HCT116 (cell line): ENCODE measurements around the gene FOXC2. TPM values are rescaled to one million over a fixed set of nuclear protein-coding genes. Genes with fewer than 3 reads are reported as not detected.

Source experiments
- ATAC-seq: fragments of 200-7000 bp; cut with Tn5 transposase; 2 replicates; pipeline ENCODE4 v1.9.1; 2020; ENCODE audit warnings: mild to moderate bottlenecking, moderate library complexity
- BruUV-seq: library from RNA; stranded (reverse); fragments of 400-500 nt; replicated peaks from 2 replicates; lab custom pipeline; 2021; lab: Mats Ljungman, UMichigan
- CTCF ChIA-PET: fragments of 300-600 bp; sonication (Branson Sonifier 250); formaldehyde crosslinking; loops from one replicate; lab custom pipeline; 2021; ENCODE audit warnings: antibody characterized with exemption; lab: Charles Lee
- POLR2A ChIA-PET: fragments of 300-600, 350-600 bp; sonication (Branson Sonifier 250); formaldehyde crosslinking; loops from one replicate; lab custom pipeline; 2021; ENCODE audit warnings: antibody characterized with exemption; lab: Charles Lee
- RAD21 ChIA-PET, 2 experiments: fragments of 300-600 bp; sonication (Branson Sonifier 250); formaldehyde crosslinking; loops; one replicate each; lab custom pipeline; 2023; ENCODE audit warnings: low total read pairs in 2 of 2; ENCODE audit not compliant: uncharacterized antibody in 2 of 2, unreplicated experiment in 2 of 2, low non-redundant PET in 1 of 2; lab: Charles Lee
- DNase-seq: peaks from one replicate; pipeline ENCODE4 v3.0.0-alpha.2; 2010; ENCODE audit warnings: low read depth, low spot score
- H2AFZ ChIP-seq: fragments of 200-600 bp; shearing (Covaris generic), sonication (generic); 2 replicates; pipeline ENCODE4 v1.6.1; 2017; ENCODE audit warnings: low read depth, mixed run types, mixed read lengths, antibody characterized with exemption, low read length; ENCODE audit not compliant: poor library complexity, severe bottlenecking
- H3K27ac ChIP-seq: 2 replicates; pipeline ENCODE4 v1.5.1; 2012; ENCODE audit warnings: low read depth, low read length
- H3K27me3 ChIP-seq: fragments of 200-600 bp; sonication (generic); 2 replicates; pipeline ENCODE4 v1.6.1; 2016; ENCODE audit warnings: mixed run types, low read length, mixed read lengths; ENCODE audit not compliant: insufficient read depth
- H3K36me3 ChIP-seq, 2 experiments: fragments of 200-500 bp in 1 of 2; fragments of 200-600 bp in 1 of 2; sonication (Bioruptor generic) in 1 of 2; sonication (generic) in 1 of 2; 2 replicates each; pipeline versions ENCODE4 v1.5.1 to v1.6.1; 2014 to 2016; ENCODE audit warnings: low read length in 2 of 2, inconsistent platforms in 1 of 2, mixed read lengths in 1 of 2, mixed run types in 1 of 2; ENCODE audit not compliant: insufficient read depth in 2 of 2, control insufficient read depth in 1 of 2
- H3K4me1 ChIP-seq, 2 experiments: fragments of 200-600 bp in 1 of 2; sonication (generic) in 1 of 2; 2 replicates each; pipeline versions ENCODE4 v1.5.1 to v1.6.1; 2012 to 2017; ENCODE audit warnings: low read length in 2 of 2, inconsistent platforms in 1 of 2, mild to moderate bottlenecking in 1 of 2, mixed read lengths in 1 of 2, mixed run types in 1 of 2, moderate library complexity in 1 of 2; ENCODE audit not compliant: insufficient read depth in 2 of 2, control insufficient read depth in 1 of 2
- H3K4me2 ChIP-seq: fragments of 200-600 bp; sonication (generic); 2 replicates; pipeline ENCODE4 v1.6.1; 2017; ENCODE audit warnings: mixed run types, low read length, mixed read lengths
- H3K4me3 ChIP-seq, 2 experiments: fragments of 200-600 bp in 1 of 2; sonication (generic) in 1 of 2; replicated peaks in 1 of 2; 2 replicates each; pipeline ENCODE4 v1.5.1; 2011 to 2016; ENCODE audit warnings: low read length in 2 of 2, control low read depth in 1 of 2, low read depth in 1 of 2, mild to moderate bottlenecking in 1 of 2, mixed read lengths in 1 of 2, mixed run types in 1 of 2
- H3K79me2 ChIP-seq: fragments of 200-600 bp; sonication (generic); 2 replicates; pipeline ENCODE4 v1.6.1; 2017; ENCODE audit warnings: mild to moderate bottlenecking, mixed run types, low read length, moderate library complexity, mixed read lengths; ENCODE audit not compliant: insufficient read depth
- H3K9ac ChIP-seq: fragments of 200-600 bp; sonication (generic); 2 replicates; pipeline ENCODE4 v1.6.1; 2016; ENCODE audit warnings: low read length, mixed read lengths
- H3K9me2 ChIP-seq: fragments of 200-600 bp; sonication (generic), shearing (Covaris generic); 2 replicates; pipeline ENCODE4 v1.6.1; 2017; ENCODE audit warnings: mixed run types, mild to moderate bottlenecking, moderate library complexity; ENCODE audit not compliant: insufficient read depth
- H3K9me3 ChIP-seq, 2 experiments: fragments of 200-500 bp in 1 of 2; fragments of 200-600 bp in 1 of 2; sonication (Bioruptor generic) in 1 of 2; sonication (generic) in 1 of 2; 2 replicates each; pipeline ENCODE4 v1.6.1; 2014 to 2017; ENCODE audit warnings: low read length in 2 of 2, mixed read lengths in 2 of 2, inconsistent platforms in 1 of 2, low read depth in 1 of 2, mild to moderate bottlenecking in 1 of 2, mixed run types in 1 of 2, moderate library complexity in 1 of 2; ENCODE audit not compliant: control insufficient read depth in 1 of 2, insufficient read depth in 1 of 2
- H4K20me1 ChIP-seq: fragments of 200-600 bp; sonication (generic), shearing (Covaris generic); 2 replicates; pipeline ENCODE4 v1.6.1; 2017; ENCODE audit warnings: mixed run types, mild to moderate bottlenecking, moderate library complexity; ENCODE audit not compliant: insufficient read depth
- CTCF ChIP-seq, 3 experiments: fragments of 200-600 bp in 1 of 3; sonication (generic) in 1 of 3; IDR thresholded peaks in 2 of 3; conservative IDR thresholded peaks in 1 of 3; 2 replicates each; pipeline ENCODE4 v1.5.1; 2012 to 2017; ENCODE audit warnings: low read depth in 2 of 3, low read length in 2 of 3, antibody characterized with exemption in 1 of 3, borderline replicate concordance in 1 of 3, control low read depth in 1 of 3, mild to moderate bottlenecking in 1 of 3, mixed read lengths in 1 of 3, mixed run types in 1 of 3, moderate library complexity in 1 of 3; ENCODE audit not compliant: insufficient read depth in 1 of 3
- EGR1 ChIP-seq: IDR thresholded peaks from 2 replicates; pipeline ENCODE4 v1.6.1; 2012; ENCODE audit warnings: low read depth
- ELF1 ChIP-seq: IDR thresholded peaks from 2 replicates; pipeline ENCODE4 v1.6.1; 2012; ENCODE audit warnings: low read depth, borderline replicate concordance
- EZH2 ChIP-seq: fragments of 200-600 bp; sonication (generic); IDR thresholded peaks from 2 replicates; pipeline ENCODE4 v1.6.1; 2017; ENCODE audit warnings: antibody characterized with exemption, mixed run types
- EZH2phosphoT487 ChIP-seq: fragments of 200-600 bp; IDR thresholded peaks from 2 replicates; pipeline ENCODE4 v1.6.1; 2018; ENCODE audit warnings: antibody characterized with exemption, borderline replicate concordance
- FOSL1 ChIP-seq: IDR thresholded peaks from 2 replicates; pipeline ENCODE4 v1.6.1; 2012; ENCODE audit warnings: low read depth
- JUND ChIP-seq: IDR thresholded peaks from 2 replicates; pipeline ENCODE4 v1.6.1; 2012
- POLR2A ChIP-seq: IDR thresholded peaks from 2 replicates; pipeline ENCODE4 v1.7.0; 2011; ENCODE audit warnings: borderline replicate concordance; ENCODE audit not compliant: insufficient read depth, insufficient read length; ENCODE audit errors: extremely low read depth
- POLR2AphosphoS5 ChIP-seq: IDR thresholded peaks from 2 replicates; pipeline ENCODE4 v1.6.1; 2011; ENCODE audit warnings: mild to moderate bottlenecking, low read depth, low read length, moderate library complexity
- RAD21 ChIP-seq: IDR thresholded peaks from 2 replicates; pipeline ENCODE4 v1.6.1; 2012; ENCODE audit warnings: low read depth, mild to moderate bottlenecking
- REST ChIP-seq: IDR thresholded peaks from 2 replicates; pipeline ENCODE4 v1.6.1; 2012; ENCODE audit warnings: low read depth
- SP1 ChIP-seq: IDR thresholded peaks from 2 replicates; pipeline ENCODE4 v1.6.1; 2012; ENCODE audit warnings: low read depth
- TCF7L2 ChIP-seq: IDR thresholded peaks from 2 replicates; pipeline ENCODE4 v1.7.0; 2011; ENCODE audit warnings: borderline replicate concordance, inconsistent platforms; ENCODE audit not compliant: insufficient read depth, insufficient read length; ENCODE audit errors: extremely low read depth
- YY1 ChIP-seq: IDR thresholded peaks from 2 replicates; pipeline ENCODE4 v1.6.1; 2011; ENCODE audit warnings: low read length, low read depth, moderate library complexity, mild to moderate bottlenecking; ENCODE audit not compliant: insufficient replicate concordance; ENCODE audit errors: extremely low read depth
- ZBTB33 ChIP-seq: IDR thresholded peaks from 2 replicates; pipeline ENCODE4 v1.6.1; 2011; ENCODE audit warnings: mild to moderate bottlenecking, low read length, moderate library complexity; ENCODE audit not compliant: insufficient replicate concordance; ENCODE audit errors: extremely low read depth
- ZFX ChIP-seq: fragments of 450-650 bp; IDR thresholded peaks from 2 replicates; pipeline ENCODE4 v1.6.1; 2017
- ZNF274 ChIP-seq: fragments of 200-500 bp; sonication (Bioruptor generic); IDR thresholded peaks from 2 replicates; pipeline ENCODE4 v1.6.1; 2014; ENCODE audit warnings: mild to moderate bottlenecking, low read depth, low read length, inconsistent platforms
- intact Hi-C: fragments of 100-400 bp; cut with micrococcal nuclease; formaldehyde crosslinking; loops from 2 replicates; pipeline ENCODE4 v1.10.0; 2022
- total RNA-seq: library from RNA; stranded (reverse); gene quantifications from one replicate; pipeline ENCODE4 v1.2.1, GENCODE V29; 2021; ENCODE audit not compliant: unreplicated experiment

Gene FOXC2
- total RNA-seq, 1 experiment from 2014 or later: 0.22 TPM

DNA sequence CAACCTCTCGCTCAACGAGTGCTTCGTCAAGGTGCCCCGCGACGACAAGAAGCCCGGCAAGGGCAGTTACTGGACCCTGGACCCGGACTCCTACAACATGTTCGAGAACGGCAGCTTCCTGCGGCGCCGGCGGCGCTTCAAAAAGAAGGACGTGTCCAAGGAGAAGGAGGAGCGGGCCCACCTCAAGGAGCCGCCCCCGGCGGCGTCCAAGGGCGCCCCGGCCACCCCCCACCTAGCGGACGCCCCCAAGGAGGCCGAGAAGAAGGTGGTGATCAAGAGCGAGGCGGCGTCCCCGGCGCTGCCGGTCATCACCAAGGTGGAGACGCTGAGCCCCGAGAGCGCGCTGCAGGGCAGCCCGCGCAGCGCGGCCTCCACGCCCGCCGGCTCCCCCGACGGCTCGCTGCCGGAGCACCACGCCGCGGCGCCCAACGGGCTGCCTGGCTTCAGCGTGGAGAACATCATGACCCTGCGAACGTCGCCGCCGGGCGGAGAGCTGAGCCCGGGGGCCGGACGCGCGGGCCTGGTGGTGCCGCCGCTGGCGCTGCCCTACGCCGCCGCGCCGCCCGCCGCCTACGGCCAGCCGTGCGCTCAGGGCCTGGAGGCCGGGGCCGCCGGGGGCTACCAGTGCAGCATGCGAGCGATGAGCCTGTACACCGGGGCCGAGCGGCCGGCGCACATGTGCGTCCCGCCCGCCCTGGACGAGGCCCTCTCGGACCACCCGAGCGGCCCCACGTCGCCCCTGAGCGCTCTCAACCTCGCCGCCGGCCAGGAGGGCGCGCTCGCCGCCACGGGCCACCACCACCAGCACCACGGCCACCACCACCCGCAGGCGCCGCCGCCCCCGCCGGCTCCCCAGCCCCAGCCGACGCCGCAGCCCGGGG is 1.3 kb downstream of the FOXC2 start:
- no peak overlapping the region for H3K4me3 ChIP-seq
- no peaks in the 10 kb centered on the region for H3K9me2 ChIP-seq
- BruUV-seq: no TSS peak
- DNase-seq (no peak), ATAC-seq (no peak)
- no peaks in the 10 kb centered on the region for H3K9me3 ChIP-seq
- H3K27ac ChIP-seq: no peak overlapping the region
- intact Hi-C loops: no loop called here
- no peaks in the 10 kb centered on the region for H3K79me2 ChIP-seq
- ChIA-PET CTCF (no interaction called here), POLR2A (no interaction called here), RAD21 (no interaction called here)
- no peak overlapping the region for H3K4me2 ChIP-seq
- TF ChIP-seq EGR1: no peak
- no peak for TF ChIP-seq YY1
- no peak for TF ChIP-seq CTCF (IDR thresholded peaks at IDR 0.05 in 2 of 3, conservative IDR thresholded peaks at IDR 0.05 in 1 of 3; ENCODE audit: borderline replicate concordance in 1 of 3, insufficient read depth in 1 of 3, low read depth in 2 of 3, low read length in 2 of 3)
- no peak for TF ChIP-seq ZNF274
- no peak for TF ChIP-seq REST
- no peak for TF ChIP-seq EZH2
- TF ChIP-seq EZH2phosphoT487: no peak
- TF ChIP-seq TCF7L2: no peak
- no peak for TF ChIP-seq FOSL1
- TF ChIP-seq ELF1: no peak
- no peak for TF ChIP-seq JUND
- TF ChIP-seq ZBTB33: no peak
- TF ChIP-seq SP1: no peak
- TF ChIP-seq RAD21: no peak
- TF ChIP-seq POLR2AphosphoS5: no peak
- no peak for TF ChIP-seq POLR2A
- no peak for TF ChIP-seq ZFX
- H3K27me3 ChIP-seq: 0 out of 2 replicates have a peak, but pooled peaks cover 5% of the 10 kb centered on the region
- no peak overlapping the region for H2AFZ ChIP-seq
- peaks cover 9 to 14% of the 10 kb centered on the region in 2 experiments for H3K4me1 ChIP-seq
- no peaks in the 10 kb centered on the region for H3K36me3 ChIP-seq
- H4K20me1 ChIP-seq: no peaks in the 10 kb centered on the region
- no peak overlapping the region for H3K9ac ChIP-seq
